ENCODE results near the gene ZCCHC17.

Gene ZCCHC17

GRCh38 chr1:31348449-31348848 is 51.6 kb downstream of the ZCCHC17 start:
- no peak for TF ChIP-seq CTCF (conservative IDR thresholded peaks at IDR 0.05; ENCODE audit: low read depth, low read length)
- DNase-seq (ENCODE audit: low read depth) = no peak
- no peak overlapping the region for H3K4me3 ChIP-seq (ENCODE audit: low read length)

GRCh38 chr1:31354283-31354682 is 57.5 kb downstream of the ZCCHC17 start:
- no peak for TF ChIP-seq CTCF (conservative IDR thresholded peaks at IDR 0.05; ENCODE audit: low read depth, low read length)
- no peak overlapping the region for H3K4me3 ChIP-seq (ENCODE audit: low read length)
- peak; percentile 66 for DNase-seq (ENCODE audit: low read depth)

- TF ChIP-seq CTCF (conservative IDR thresholded peaks at IDR 0.05; ENCODE audit: low read depth, low read length) = no peak
- no peak overlapping the region for H3K4me3 ChIP-seq (ENCODE audit: low read length)
- no peak for DNase-seq (ENCODE audit: low read depth)
Observed at GRCh38 chr1:31356427-31356826, 59.6 kb downstream of the ZCCHC17 start.

- DNase-seq (ENCODE audit: low read depth) = no peak
- no peak overlapping the region for H3K4me3 ChIP-seq (ENCODE audit: low read length)
- TF ChIP-seq CTCF (conservative IDR thresholded peaks at IDR 0.05; ENCODE audit: low read depth, low read length) = no peak
Observed at GRCh38 chr1:31361607-31362006, 64.8 kb downstream of the ZCCHC17 start.

- TF ChIP-seq CTCF (conservative IDR thresholded peaks at IDR 0.05; ENCODE audit: low read depth, low read length) = no peak
- no peak for DNase-seq (ENCODE audit: low read depth)
Observed at GRCh38 chr1:31362032-31362431, 65.2 kb downstream of the ZCCHC17 start.

GRCh38 chr1:31364561-31365250 is 67.9 kb downstream of the ZCCHC17 start:
- TF ChIP-seq CTCF (conservative IDR thresholded peaks at IDR 0.05; ENCODE audit: low read depth, low read length) = no peak

More at GRCh38 chr1:31362032-31362431, 65.2 kb downstream of the ZCCHC17 start:
- H3K4me3 ChIP-seq (ENCODE audit: low read length) = no peak overlapping the region

GRCh38 chr1:31366796-31367195 is 70.0 kb downstream of the ZCCHC17 start:
- H3K4me3 ChIP-seq (ENCODE audit: low read length) = no peak overlapping the region
- no peak for TF ChIP-seq CTCF (conservative IDR thresholded peaks at IDR 0.05; ENCODE audit: low read depth, low read length)
- no peak for DNase-seq (ENCODE audit: low read depth)

More at GRCh38 chr1:31364561-31365250, 67.9 kb downstream of the ZCCHC17 start:
- peak; percentile 74 for DNase-seq (ENCODE audit: low read depth)
- H3K4me3 ChIP-seq (ENCODE audit: low read length) = no peak overlapping the region

Measured in retinal pigment epithelial cell (primary cell).